Hematopoietic multipotent progenitor cell treated with erythropoietin and hydrocortisone succinate and interleukin-3 and kit ligand, for 17 days (in vitro differentiated cells): Measurements from ENCODE around the gene BABAM2.

Experiments used
- DNase-seq: peaks from one replicate; pipeline ENCODE4 v3.0.0-alpha.2; 2015; ENCODE audit warnings: low spot score

Gene BABAM2

DNA sequence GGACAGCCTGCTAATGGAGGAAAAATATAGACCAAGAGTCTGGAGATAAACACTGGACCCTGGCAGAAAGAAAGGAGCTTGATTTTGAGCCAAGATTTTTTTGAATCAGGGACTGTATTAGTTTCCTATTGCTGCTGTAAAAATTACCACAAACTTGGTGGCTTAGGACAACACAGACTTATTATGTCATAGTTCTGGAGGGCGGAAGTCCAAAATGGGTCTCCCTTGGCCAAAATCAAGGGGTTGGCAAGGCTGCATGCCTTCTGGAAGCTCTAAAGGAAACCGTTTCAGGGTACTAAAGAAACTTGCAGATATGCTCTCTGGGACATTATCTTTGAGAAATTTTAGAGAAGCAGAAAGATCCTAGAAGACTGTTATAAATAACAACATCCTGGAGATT lies 140.1 kb downstream of the BABAM2 start:
- no peak for DNase-seq

DNA sequence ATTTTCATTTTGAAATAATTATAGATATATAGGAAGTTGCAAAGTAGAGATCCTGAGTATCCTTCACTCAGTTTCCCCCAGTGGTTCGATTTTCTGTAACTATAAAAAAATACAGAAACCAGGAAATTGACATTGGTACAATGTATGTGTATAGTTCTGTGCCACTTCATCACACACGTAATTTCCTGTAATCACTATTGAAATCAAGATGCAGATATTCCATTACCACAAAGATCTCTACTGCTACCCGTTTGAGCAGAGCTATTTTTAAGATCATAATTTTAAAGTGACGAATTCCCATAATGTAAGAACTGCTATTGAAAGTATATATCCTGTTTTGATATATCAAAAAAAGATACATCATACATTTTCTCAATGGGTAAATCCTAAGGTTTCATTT lies 142.3 kb downstream of the BABAM2 start:
- DNase-seq: no peak

DNA sequence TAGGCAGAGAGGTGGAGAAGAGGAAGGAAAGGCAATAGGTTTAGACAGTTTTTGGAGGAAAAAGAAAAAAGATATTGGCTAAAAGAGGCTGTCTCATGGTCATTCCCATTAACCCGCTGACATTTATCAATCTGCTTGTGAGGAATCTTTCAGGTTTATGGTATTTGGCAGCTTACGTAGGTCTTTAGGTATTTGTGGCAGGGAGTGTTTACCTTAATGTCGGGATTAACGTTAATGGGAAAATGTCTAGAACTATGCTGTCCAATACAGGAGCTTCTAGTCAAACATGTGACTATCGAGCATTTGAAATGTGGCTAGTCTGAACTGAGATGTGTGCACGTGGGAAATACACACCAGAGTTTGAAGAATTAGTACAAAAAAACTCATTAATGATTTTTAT lies 144.2 kb downstream of the BABAM2 start:
- DNase-seq: no peak

DNA sequence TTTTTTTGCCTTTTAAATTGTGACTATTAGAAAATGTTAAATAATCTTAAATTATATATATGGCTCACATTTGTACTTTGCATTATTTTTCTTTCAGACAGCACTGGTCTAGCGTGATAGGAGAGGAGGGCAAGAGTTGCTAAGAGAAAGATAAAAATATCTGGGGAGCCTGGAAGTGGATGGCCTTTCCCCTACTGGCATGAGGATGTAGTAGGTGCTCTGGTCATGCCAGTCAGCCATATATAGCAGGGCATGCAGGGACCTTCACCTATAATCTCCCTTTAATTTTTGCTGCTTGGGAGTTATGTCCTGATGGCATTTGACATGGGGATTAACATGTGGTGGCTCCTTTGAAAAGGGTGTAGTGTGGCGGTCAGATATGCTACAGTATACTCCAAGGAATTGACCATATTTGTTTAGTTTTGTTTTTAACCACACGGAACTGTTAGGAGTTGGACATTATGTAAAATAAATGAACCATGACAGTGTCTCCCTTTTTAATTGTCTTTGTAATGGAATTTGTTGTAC lies 144.7 kb downstream of the BABAM2 start:
- no peak for DNase-seq

DNA sequence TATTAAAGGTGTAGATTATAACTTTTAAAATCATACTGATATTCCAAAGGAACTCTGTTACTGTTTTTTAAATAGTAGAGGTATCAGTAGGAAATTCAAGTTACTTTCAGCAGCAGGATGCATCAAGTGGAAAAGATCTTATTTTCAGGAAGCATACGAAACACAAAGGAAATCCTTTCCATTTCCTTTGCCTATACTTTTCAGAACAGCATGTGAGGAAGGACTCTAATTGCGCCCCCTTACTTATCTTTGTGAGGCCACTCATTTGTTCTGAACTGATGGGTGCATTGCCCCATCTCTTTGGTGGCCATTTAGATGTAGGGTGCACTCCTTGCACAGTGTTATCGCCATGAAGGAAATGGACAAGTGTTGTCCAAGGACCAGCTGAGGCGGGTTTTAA lies 145.3 kb downstream of the BABAM2 start:
- no peak for DNase-seq

DNA sequence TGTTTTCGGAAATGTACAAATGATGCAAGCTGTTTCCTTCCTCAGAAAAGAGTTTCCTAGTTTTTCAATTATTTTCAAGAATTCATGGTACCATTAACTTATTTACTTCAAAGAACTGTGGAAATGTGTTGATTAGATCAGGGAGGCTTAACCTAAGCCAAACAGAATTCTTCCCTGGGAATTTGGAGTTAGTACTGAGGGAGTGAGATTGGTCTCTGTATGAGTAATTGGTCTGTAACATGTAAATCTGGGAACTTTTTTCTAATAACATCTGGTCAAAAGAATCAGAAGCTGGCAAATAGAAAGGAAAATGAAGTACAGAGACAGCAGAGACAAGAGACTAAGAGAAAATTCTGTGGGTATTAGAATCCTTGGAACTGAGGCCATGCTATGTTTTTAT lies 145.8 kb downstream of the BABAM2 start:
- no peak for DNase-seq

DNA sequence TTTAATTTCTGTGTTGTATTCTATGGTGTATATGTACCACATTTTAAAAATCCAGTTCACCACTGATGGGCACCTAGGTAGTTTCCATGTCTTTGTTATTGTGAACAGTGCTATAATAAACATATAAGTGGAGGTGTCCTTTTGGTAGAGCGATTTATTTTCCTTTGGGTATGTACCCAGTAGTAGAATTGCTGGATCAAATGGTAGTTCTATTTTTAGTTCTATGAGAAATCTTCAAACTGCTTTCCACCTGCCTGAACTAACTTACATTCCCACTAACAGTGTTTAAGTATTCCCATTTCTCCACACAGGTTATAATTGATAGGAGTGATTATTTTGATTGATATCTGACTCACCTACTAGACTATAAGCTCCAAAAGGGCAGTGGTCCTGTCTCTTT lies 148.2 kb downstream of the BABAM2 start:
- DNase-seq: no peak

DNA sequence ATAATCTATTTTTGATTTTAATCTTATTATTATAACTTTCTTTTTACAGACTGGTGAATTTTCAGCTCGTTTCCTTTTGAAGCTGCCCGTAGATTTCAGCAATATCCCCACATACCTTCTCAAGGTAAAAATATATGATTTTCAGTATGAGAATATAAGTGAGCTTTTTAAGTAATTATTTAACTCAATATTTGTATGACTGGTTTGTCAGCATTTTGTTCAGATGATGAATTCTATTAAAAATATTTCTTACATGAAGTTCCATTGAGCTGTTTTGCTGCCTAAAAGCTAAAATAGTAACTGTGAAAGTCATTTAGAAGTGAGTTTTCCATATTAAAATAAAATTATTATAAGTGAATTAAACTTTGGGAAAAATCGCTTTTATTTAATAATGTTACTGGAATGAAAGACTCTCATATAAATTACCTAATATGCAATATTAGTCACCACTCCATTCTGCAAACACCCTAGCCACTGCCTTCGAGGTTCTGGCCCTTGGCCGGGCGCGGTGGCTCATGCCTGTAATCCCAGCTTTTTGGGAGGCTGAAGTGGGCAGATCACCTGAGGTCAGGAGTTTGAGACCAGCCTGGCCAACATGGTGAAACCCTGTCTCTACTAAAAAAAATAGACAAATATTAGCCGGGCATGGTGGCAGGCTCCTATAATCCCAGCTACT lies 155.3 kb downstream of the BABAM2 start:
- no peak for DNase-seq

DNA sequence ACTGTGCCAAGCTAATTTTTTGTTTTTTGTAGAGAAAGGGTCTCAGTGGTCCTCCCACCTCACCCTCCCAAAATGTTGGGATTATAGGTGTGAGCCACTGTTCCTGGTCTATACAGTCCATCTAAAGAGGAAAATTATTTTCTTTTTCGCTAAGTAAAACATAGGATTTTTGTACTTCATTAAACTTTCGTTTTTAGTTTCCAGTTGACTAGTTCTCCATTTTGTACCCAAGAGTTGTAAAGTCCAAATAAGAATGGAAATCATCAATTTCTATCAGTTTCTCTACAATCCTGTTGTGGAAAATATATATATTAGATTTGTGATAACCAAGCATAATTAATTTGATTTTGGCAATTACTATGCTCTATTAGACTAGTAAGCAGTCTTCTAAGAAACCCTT lies 156.4 kb downstream of the BABAM2 start:
- no peak for DNase-seq

DNA sequence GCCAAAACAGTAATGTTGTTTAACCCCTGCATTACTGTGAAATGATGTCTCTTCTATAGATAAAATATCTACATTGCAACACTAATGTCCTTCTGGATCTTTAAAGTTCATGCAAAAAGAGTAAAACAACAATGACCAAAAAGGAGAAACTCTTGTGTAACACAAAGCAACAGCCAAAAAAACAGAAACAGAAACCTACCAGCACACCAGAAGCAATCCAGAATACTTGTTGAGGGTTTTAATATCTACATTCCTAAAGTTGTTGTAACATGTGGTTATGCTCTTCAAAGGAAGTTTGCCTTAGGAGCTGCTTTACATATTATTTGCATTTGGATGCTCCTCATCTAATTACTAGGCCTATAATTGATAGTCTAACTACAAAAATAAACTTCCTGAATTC lies 157.2 kb downstream of the BABAM2 start:
- DNase-seq: no peak

DNA sequence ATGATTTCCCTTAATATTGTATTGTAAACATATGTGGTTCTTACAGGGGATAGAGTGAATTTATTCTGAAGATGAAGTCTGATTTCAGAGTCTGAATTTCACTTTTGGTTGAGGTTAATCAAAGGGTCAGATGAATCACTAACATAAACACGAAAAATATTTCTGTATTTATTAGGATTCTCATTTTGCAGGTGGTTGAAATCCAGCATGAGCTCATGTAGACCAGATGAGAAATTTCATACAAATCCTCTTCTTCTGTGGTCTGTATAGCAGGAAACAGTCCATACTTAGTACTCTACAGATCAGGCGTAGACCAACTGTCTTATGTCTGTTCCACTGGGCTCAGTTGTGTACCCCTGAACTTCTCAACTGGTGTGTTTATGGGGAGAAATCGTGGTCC lies 157.8 kb downstream of the BABAM2 start:
- no peak for DNase-seq

DNA sequence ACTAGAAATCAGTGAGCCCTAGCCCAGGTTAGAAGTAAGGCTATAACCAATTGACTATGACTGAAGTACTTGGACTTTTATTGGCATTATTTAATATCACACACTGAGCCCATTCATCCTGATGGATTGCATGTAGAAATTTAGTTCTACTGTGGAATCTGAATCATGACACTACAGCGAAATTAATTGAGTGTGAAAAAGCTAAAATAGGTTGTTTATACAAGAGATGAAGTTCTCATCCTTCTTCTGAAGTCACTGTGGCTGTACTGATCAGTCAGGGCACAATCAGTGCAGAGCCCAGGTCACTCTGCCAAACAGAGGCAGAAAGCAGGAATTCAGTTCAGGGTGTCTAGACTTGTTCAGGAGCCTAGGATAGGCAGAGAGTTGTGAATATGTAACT lies 158.9 kb downstream of the BABAM2 start:
- no peak for DNase-seq

DNA sequence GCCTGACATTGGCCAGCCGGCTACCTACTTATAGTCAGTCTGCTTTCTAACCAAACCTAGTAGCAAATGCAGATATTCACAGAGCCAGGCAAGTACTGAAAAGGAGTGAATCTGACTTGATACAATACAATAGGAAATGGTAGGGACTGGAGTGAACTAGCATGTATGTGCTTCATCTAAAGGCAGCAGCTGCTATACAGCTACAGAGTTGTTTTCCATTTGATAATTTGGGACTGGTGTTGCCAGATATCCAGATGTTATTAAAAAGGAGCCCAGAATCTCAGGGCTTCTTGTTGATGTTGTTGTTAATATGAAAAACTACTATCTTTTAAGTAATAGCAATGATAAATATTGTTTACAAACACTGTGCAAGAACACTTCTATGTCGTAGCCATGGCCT lies 159.4 kb downstream of the BABAM2 start:
- DNase-seq: no peak

DNA sequence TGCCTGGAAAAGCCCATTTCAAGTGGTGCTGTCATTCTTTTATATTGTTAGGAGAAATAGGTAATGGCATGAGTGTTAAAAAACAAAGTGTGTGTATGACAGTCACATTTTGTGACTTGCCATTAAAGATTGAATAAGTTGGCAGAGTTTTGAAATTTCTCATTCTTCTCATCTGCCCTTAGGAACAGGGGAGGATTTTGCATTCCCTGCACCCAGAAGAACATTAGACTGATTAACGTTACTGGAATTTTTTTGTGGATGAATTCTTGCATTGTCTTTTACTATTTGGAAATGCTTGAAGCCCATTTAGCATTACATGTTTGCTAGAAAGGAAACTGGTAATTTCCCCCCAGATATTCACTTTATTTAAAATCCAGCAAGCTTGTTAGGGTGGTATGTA lies 162.2 kb downstream of the BABAM2 start:
- DNase-seq: no peak

DNA sequence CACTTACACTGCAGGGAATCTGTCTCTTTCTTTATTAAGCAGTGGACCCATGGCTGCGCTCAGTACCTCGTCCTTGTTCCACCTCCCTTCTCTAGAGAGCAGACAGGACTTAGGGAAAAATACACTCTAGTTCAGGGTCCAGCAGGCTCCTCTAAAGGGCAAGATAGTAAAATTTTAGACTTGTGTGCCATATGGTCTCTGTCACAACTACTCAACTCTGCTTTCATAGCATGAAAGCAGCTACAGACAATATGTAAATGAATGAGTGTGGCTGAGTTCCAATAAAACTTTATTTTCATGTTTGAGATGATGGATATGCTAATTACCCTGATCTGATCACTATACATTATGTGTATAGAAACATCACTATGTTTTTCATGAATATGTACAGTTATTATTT lies 163.1 kb downstream of the BABAM2 start:
- DNase-seq: no peak

DNA sequence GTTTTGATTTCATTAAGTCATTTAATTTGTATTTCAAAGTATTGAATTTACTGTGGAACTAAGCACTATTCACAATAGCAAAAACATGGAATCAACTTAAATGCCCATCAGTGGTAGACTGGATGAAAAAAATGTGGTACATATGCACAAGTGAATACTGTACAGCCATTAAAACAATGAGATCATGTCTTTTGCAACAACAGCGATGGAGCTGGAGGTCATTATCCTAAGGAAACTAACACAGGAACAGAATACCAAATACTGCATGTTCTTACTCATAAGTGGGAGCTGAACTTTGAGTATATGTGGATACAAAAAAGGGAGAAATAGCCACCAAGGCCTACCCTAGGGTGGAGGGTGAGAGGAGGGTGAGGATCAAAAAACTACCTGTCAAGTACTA lies 164.4 kb downstream of the BABAM2 start:
- no peak for DNase-seq

DNA sequence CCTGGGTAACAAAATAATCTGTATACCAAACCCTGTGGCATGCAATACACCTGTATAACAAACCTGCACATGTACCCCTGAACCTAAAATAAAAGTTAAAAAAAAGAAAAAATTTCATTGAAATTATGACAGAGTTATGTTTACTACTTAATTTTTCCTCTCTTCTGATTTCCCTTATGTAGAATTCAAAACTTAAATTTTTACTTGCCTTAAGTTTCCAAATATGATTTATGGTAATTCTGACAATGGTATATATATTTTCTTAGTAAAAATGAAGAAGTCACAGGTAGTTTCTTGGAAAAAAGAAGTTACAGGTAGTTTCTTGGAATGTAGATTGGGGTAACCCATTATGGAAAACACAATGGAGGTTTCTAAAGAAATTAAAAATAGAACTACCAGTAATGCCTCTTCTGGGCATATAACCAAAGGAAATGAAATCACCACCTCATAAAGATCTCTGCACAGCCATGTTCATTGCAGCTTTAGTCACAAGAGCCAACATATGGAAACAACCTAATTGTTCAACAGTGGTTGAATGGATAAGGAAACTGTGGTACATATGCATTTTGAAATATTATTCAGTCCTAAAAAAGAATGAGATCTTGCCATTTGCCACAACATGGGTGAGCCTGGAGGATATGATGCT lies 164.9 kb downstream of the BABAM2 start:
- DNase-seq: no peak

DNA sequence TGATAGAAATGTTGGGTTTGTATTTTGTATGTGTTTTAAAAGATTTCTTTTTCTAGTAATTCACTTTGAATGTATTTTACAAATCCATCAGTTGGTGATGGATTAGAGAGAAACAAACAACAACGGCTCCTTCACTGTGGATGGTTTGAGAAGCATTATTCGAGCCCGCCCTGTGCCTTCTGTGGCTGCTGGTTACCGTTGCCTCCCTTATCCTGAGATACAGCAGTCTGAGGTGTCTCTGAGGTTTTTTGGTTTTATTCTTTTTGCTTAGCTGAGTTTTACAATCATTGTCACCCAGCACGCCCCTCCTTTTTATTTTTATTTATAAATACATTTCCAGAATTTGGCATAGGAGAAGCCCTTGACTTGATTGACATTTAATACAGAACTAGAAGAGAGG lies 168.3 kb downstream of the BABAM2 start:
- DNase-seq: no peak

DNA sequence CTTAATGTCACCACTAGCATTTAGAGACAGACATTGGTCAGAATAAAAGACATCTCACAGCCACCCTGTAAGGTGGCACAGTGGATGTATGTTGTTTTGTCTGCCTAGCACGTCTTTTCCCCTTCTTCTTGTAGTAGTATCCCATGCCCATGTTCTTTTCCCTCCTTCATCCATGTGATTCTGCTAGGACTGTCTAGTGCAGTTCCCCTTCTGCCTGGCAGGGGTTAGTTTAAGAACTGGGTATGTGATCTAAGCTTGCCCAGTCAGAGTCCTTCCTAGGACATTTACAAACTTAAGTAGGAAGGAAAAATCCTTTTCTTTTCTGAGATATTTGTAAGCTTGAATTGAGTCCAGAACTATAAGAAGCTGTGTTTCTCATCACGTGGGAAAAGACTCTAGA lies 172.3 kb downstream of the BABAM2 start:
- no peak for DNase-seq

DNA sequence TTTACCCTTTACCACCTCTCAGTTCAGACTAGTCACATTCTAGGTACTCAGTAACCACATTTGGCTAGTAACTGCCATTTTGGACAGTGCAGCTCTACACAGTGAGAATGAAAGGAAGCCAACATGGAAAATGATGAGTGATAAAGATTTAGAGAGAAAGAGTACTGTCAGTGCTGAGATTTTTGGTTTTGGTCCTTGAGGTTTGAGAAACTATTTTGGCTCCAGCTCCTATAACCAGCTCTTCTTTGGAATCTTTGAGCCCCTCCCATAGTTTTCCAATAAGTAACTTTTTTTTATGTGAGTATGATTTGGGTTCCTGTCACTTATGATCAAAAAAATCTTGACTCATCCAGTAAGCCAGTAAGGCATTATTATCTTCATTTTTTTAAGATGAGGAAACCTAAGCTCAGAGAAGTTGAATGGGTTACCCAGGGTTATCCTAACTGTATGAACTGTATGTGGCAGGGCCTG lies 173.0 kb downstream of the BABAM2 start:
- no peak for DNase-seq

DNA sequence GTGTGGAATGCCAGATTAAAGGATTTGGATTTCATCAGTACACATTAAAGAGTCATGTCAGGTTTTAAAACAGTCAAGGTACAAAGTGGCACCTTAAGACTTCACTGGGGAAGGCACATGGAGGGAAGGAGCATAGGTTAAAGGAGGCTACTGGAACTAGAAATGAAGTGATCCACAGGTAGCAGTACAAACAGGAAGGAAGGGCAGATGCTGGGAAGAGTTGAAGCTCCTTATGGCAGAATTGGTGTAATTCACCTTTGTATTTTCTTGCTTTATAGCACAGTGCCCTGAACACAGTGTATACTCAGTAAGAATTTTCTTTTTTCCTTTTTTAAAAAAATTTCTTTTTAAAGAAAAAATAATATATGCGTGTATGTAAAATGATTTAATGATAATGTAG lies 177.1 kb downstream of the BABAM2 start:
- no peak for DNase-seq

DNA sequence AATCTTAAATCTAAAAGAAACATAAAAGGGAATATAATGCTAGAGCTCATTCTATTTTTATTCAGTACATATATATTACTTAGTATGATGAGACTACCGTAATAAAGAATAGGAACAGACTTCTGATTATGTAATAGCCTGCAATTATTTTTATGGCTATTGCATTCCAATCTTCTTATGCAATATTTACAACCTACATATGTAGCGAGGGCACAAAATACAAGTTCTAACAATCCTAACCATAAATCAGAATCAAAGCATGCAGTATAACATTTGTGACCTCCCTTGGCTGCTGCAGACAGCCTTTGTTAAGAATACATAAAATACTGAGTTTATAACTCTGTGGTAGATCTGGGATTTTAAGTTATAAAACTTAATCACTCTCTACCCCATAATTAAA lies 177.6 kb downstream of the BABAM2 start:
- no peak for DNase-seq

DNA sequence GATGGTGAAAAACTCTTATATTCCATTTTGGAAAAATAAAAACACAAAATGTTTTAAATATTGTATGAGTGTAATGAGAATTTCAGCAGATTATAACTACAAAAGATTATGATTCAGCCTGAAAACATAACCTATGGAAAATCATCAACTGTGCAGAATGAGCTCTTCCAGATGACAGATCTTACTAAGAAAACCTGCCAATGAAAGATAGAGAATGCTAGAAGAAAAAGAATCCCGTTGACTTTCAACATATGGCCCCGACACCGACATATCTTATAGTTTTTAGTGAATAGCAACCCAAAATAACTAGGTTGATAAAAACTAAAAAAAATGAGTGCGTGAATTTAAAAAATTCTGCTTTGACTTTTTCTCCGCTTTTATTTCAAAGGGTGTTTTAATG lies 178.0 kb downstream of the BABAM2 start:
- no peak for DNase-seq

DNA sequence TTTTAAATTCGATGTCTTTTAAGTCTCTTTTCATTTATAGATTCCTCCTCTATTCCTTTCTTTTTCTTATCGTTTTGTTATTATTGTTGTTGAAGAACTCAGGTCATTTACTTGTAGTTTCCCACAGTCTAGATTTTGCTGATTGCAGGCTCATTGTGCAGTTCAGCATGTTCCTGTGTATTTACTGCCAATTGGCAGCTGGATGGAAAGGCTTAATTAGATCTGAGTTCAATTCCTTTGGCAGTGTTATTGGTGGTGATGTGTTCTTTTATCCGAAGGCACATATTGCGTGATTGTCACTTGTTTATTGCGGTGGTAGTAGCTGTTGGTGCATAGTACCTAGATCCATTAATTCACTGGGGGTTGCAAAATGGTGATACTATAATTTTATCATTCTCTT lies 180.7 kb downstream of the BABAM2 start:
- no peak for DNase-seq
